Measurements from ENCODE around the gene VPS26C. TPM values are rescaled to one million over a fixed set of nuclear protein-coding genes. Genes with fewer than 3 reads are reported as not detected.
A peak's percentile ranks its signal among the peaks of the same experiment; 100 is the strongest.

VPS26C gene
- total RNA-seq, 4 donors from 2014 or later = 47.7 to 60.8 (median 55.4) TPM

- Histone ChIP-seq H3K27ac (peak overlapping the region; percentile 55), H3K9me3 (no peaks in the 10 kb centered on the region), H3K36me3 (peaks cover 79% of the 10 kb centered on the region), H3K4me1 (no peaks in the 10 kb centered on the region), H3K4me3 (no peak overlapping the region), H3K27me3 (no peaks in the 10 kb centered on the region)
- 74% methylated on average over 11 of the region's 11 CpGs for WGBS
- TF ChIP-seq POLR2AphosphoS5 (IDR thresholded peaks at IDR 0.05) = no peak
- no peak for TF ChIP-seq EP300 (IDR thresholded peaks at IDR 0.05)
- TF ChIP-seq POLR2A (IDR thresholded peaks at IDR 0.05) = no peak
- TF ChIP-seq CTCF (IDR thresholded peaks at IDR 0.05) = no peak
- no peak for DNase-seq (ENCODE audit: low spot score in 2 of 2)
Measured at GRCh38 chr21:37199057-37199924, 67.8 kb downstream of the VPS26C start.

- Histone ChIP-seq H3K9me3 (no peaks in the 10 kb centered on the region), H3K27ac (no peak overlapping the region), H3K4me1 (no peaks in the 10 kb centered on the region), H3K4me3 (no peak overlapping the region), H3K36me3 (peaks cover 82% of the 10 kb centered on the region), H3K27me3 (no peaks in the 10 kb centered on the region)
- DNase-seq (ENCODE audit: low spot score in 2 of 2) = no peak
- 89% methylated on average over 4 of the region's 4 CpGs for WGBS
- TF ChIP-seq EP300 (IDR thresholded peaks at IDR 0.05) (no peak), CTCF (IDR thresholded peaks at IDR 0.05) (no peak), POLR2A (IDR thresholded peaks at IDR 0.05) (no peak), POLR2AphosphoS5 (IDR thresholded peaks at IDR 0.05) (no peak)
Measured at GRCh38 chr21:37197746-37198145, 69.4 kb downstream of the VPS26C start.

- Histone ChIP-seq H3K27ac (no peak overlapping the region), H3K27me3 (no peaks in the 10 kb centered on the region), H3K4me3 (no peak overlapping the region), H3K36me3 (peaks cover 82% of the 10 kb centered on the region), H3K4me1 (no peaks in the 10 kb centered on the region), H3K9me3 (no peaks in the 10 kb centered on the region)
- TF ChIP-seq POLR2AphosphoS5 (IDR thresholded peaks at IDR 0.05) (no peak), CTCF (IDR thresholded peaks at IDR 0.05) (no peak), POLR2A (IDR thresholded peaks at IDR 0.05) (no peak), EP300 (IDR thresholded peaks at IDR 0.05) (no peak)
- 91% methylated on average over 8 of the region's 8 CpGs for WGBS
- DNase-seq (ENCODE audit: low spot score in 2 of 2) = no peak
Measured at GRCh38 chr21:37196847-37197246, 70.3 kb downstream of the VPS26C start.

GRCh38 chr21:37195610-37196009, 71.5 kb downstream of the VPS26C start:
- WGBS = 88% methylated on average over 14 of the region's 15 CpGs
- no peak for TF ChIP-seq EP300 (IDR thresholded peaks at IDR 0.05)
- TF ChIP-seq POLR2A (IDR thresholded peaks at IDR 0.05) = no peak
- no peak for TF ChIP-seq POLR2AphosphoS5 (IDR thresholded peaks at IDR 0.05)
- TF ChIP-seq CTCF (IDR thresholded peaks at IDR 0.05) = no peak
- H3K4me3 ChIP-seq = no peak overlapping the region
- no peaks in the 10 kb centered on the region for H3K4me1 ChIP-seq
- no peaks in the 10 kb centered on the region for H3K27me3 ChIP-seq
- H3K9me3 ChIP-seq = no peaks in the 10 kb centered on the region
- DNase-seq (ENCODE audit: low spot score in 2 of 2) = no peak
- peaks cover 78% of the 10 kb centered on the region for H3K36me3 ChIP-seq
- H3K27ac ChIP-seq = no peak overlapping the region

GRCh38 chr21:37195059-37195458, 72.1 kb downstream of the VPS26C start:
- Histone ChIP-seq H3K36me3 (peaks cover 78% of the 10 kb centered on the region), H3K4me3 (no peak overlapping the region), H3K4me1 (no peaks in the 10 kb centered on the region), H3K27ac (no peak overlapping the region), H3K27me3 (no peaks in the 10 kb centered on the region), H3K9me3 (no peaks in the 10 kb centered on the region)
- no peak for DNase-seq (ENCODE audit: low spot score in 2 of 2)
- no peak for TF ChIP-seq EP300 (IDR thresholded peaks at IDR 0.05)
- TF ChIP-seq POLR2A (IDR thresholded peaks at IDR 0.05) = no peak
- no peak for TF ChIP-seq CTCF (IDR thresholded peaks at IDR 0.05)
- TF ChIP-seq POLR2AphosphoS5 (IDR thresholded peaks at IDR 0.05) = no peak
- 63% methylated on average over 3 of the region's 3 CpGs for WGBS
